NT2/D1 (cell line): ENCODE data around the gene CEMP1.
A peak's percentile ranks its signal among the peaks of the same experiment; 100 is the strongest.
"Not testable (repeated sequence)": the region's sequence is repeated elsewhere in the genome, so short reads cannot be mapped to it uniquely, and the experiment has no call there.

Experiments used
- DNase-seq: peaks from one replicate; pipeline ENCODE4 v3.0.0-alpha.2; 2011; ENCODE audit warnings: low read depth, low spot score
- H3K27me3 ChIP-seq: 2 replicates; pipeline ENCODE4 v1.6.0; 2011; ENCODE audit warnings: mild to moderate bottlenecking; ENCODE audit not compliant: insufficient read length, insufficient read depth
- H3K36me3 ChIP-seq: 2 replicates; pipeline ENCODE4 v1.6.1; 2011; ENCODE audit warnings: mild to moderate bottlenecking, low read length, mixed read lengths; ENCODE audit not compliant: insufficient read depth, insufficient read length
- H3K4me1 ChIP-seq: 2 replicates; pipeline ENCODE4 v1.5.1; 2011; ENCODE audit not compliant: insufficient read depth, insufficient read length
- H3K4me3 ChIP-seq: 2 replicates; pipeline ENCODE4 v1.5.1; 2011; ENCODE audit warnings: low read depth; ENCODE audit not compliant: insufficient read length
- H3K9ac ChIP-seq: 2 replicates; pipeline ENCODE4 v1.6.0; 2011; ENCODE audit warnings: low read depth; ENCODE audit not compliant: insufficient read length
- H3K9me3 ChIP-seq: 2 replicates; pipeline ENCODE4 v1.5.1; 2011; ENCODE audit warnings: mild to moderate bottlenecking, low read length; ENCODE audit not compliant: insufficient read depth
- SUZ12 ChIP-seq: IDR thresholded peaks from 2 replicates; pipeline ENCODE4 v1.6.1; 2011; ENCODE audit not compliant: insufficient read length, insufficient read depth; ENCODE audit errors: extremely low read depth
- YY1 ChIP-seq: IDR thresholded peaks from 2 replicates; pipeline ENCODE4 v1.6.1; 2011; ENCODE audit not compliant: insufficient read length, insufficient read depth
- ZNF274 ChIP-seq: IDR thresholded peaks from 2 replicates; pipeline ENCODE4 v1.6.1; 2011; ENCODE audit warnings: mild to moderate bottlenecking, low read depth, low read length

CEMP1 gene

GRCh38 chr16:2537451-2538379, 6.5 kb upstream of the CEMP1 start, which contains the start of gene PDPK1:
Gene PDPK1, plus strand, starts transcription at chr16:2538021. Its CDS starts 92 bp downstream, at chr16:2538113.
- no peaks in the 10 kb centered on the region for H3K9me3 ChIP-seq
- peak; percentile 95 for DNase-seq
- TF ChIP-seq ZNF274 = no peak
- TF ChIP-seq YY1 = peak; percentile 40
- TF ChIP-seq SUZ12 = no peak
- H3K36me3 ChIP-seq = peaks cover 16% of the 10 kb centered on the region
- no peaks in the 10 kb centered on the region for H3K27me3 ChIP-seq
- peak within 1 kb of the TSS; percentile 90 for H3K9ac ChIP-seq
- peak within 1 kb of the TSS; percentile 76 for H3K4me3 ChIP-seq
- peaks cover 17% of the 10 kb centered on the region for H3K4me1 ChIP-seq

GRCh38 chr16:2535625-2536013, 4.4 kb upstream of the CEMP1 start:
- H3K9ac ChIP-seq = peak overlapping the region; percentile 23
- DNase-seq = no peak
- TF ChIP-seq SUZ12 = no peak
- no peak for TF ChIP-seq ZNF274
- TF ChIP-seq YY1 = no peak

GRCh38 chr16:2534335-2534734, 3.1 kb upstream of the CEMP1 start:
- not testable (repeated sequence) for H3K9me3 ChIP-seq, DNase-seq, H3K27me3 ChIP-seq, H3K9ac ChIP-seq, H3K4me3 ChIP-seq
- H3K36me3 ChIP-seq = peaks cover 18% of the 10 kb centered on the region
- H3K4me1 ChIP-seq = peaks cover 23% of the 10 kb centered on the region

More at GRCh38 chr16:2535625-2536013, 4.4 kb upstream of the CEMP1 start:
- peaks cover 22% of the 10 kb centered on the region for H3K4me1 ChIP-seq
- H3K4me3 ChIP-seq = no peak overlapping the region
- no peaks in the 10 kb centered on the region for H3K27me3 ChIP-seq
- peaks cover 14% of the 10 kb centered on the region for H3K36me3 ChIP-seq
- H3K9me3 ChIP-seq = no peaks in the 10 kb centered on the region

- no peak for DNase-seq
- no peak overlapping the region for H3K4me3 ChIP-seq
- no peaks in the 10 kb centered on the region for H3K27me3 ChIP-seq
- peaks cover 23% of the 10 kb centered on the region for H3K4me1 ChIP-seq
- no peak overlapping the region for H3K9ac ChIP-seq
- H3K36me3 ChIP-seq = peaks cover 21% of the 10 kb centered on the region
- no peaks in the 10 kb centered on the region for H3K9me3 ChIP-seq
- TF ChIP-seq ZNF274 (no peak), YY1 (no peak), SUZ12 (no peak)
These were observed 2.7 kb upstream of the CEMP1 start for GRCh38 chr16:2533912-2534311.

- DNase-seq, H3K4me3 ChIP-seq, H3K27me3 ChIP-seq, H3K9me3 ChIP-seq: not testable (repeated sequence)
- Histone ChIP-seq H3K9ac (peak overlapping the region; percentile 85), H3K36me3 (peaks cover 28% of the 10 kb centered on the region), H3K4me1 (peaks cover 23% of the 10 kb centered on the region)
These were observed 2.0 kb upstream of the CEMP1 start for GRCh38 chr16:2533142-2533755.

GRCh38 chr16:2532494-2533141, 1.4 kb upstream of the CEMP1 start:
- H3K4me1 ChIP-seq = peaks cover 23% of the 10 kb centered on the region
- no peaks in the 10 kb centered on the region for H3K27me3 ChIP-seq
- peak overlapping the region; percentile 85 for H3K9ac ChIP-seq
- no peak for DNase-seq
- H3K4me3 ChIP-seq = peak overlapping the region; percentile 63
- peaks cover 34% of the 10 kb centered on the region for H3K36me3 ChIP-seq
- TF ChIP-seq YY1 (no peak), SUZ12 (no peak), ZNF274 (no peak)
- no peaks in the 10 kb centered on the region for H3K9me3 ChIP-seq

- Histone ChIP-seq H3K36me3 (peaks cover 41% of the 10 kb centered on the region), H3K4me3 (peak overlapping the region; percentile 63), H3K27me3 (no peaks in the 10 kb centered on the region), H3K9ac (peak overlapping the region; percentile 85), H3K4me1 (peaks cover 23% of the 10 kb centered on the region), H3K9me3 (no peaks in the 10 kb centered on the region)
- no peak for TF ChIP-seq SUZ12
- TF ChIP-seq ZNF274 = no peak
- no peak for TF ChIP-seq YY1
- DNase-seq = peak; percentile 94
These were observed 687 bp upstream of the CEMP1 start for GRCh38 chr16:2531696-2532493.
